ENCODE data around the gene MTNR1A.

- TF ChIP-seq CTCF (IDR thresholded peaks at IDR 0.05) (no peak), POLR2A (IDR thresholded peaks at IDR 0.05) (no peak)
Measured at GRCh38 chr4:186494496-186494895, 60.9 kb downstream of the MTNR1A start.

Data from thyroid gland (tissue), 4 donors.